Natural killer cell treated with Interleukin-12 subunit alpha and Interleukin-12 subunit beta and Interleukin-15 and Interleukin-18, amount 100 ng/mL, for 72 hours (primary cell): ENCODE measurements around the gene MS4A6A. TPM values are rescaled to one million over a fixed set of nuclear protein-coding genes. Genes with fewer than 3 reads are reported as not detected.
A peak's percentile ranks its signal among the peaks of the same experiment; 100 is the strongest.
"Not testable (repeated sequence)": the region's sequence is repeated elsewhere in the genome, so short reads cannot be mapped to it uniquely, and the experiment has no call there.

Source experiments
- ATAC-seq, 2 donors: fragments of 150-1000 bp; cut with Tn5 transposase in 1 of 2; sonication (Bioruptor Pico), chemical (Tn5 transposase) in 1 of 2; 2 replicates each; pipeline ENCODE4 v1.10.0; 2021
- DNase-seq: peaks from one replicate; pipeline ENCODE4 v3.0.0; 2022; ENCODE audit warnings: low spot score
- H3K27ac Mint-ChIP-seq, 2 donors: 1 replicate in 1 of 2; 2 replicates in 1 of 2; pipeline ENCODE4 v1.8.0; 2022; ENCODE audit warnings: mixed read lengths in 2 of 2, mild to moderate bottlenecking in 1 of 2, moderate library complexity in 1 of 2
- H3K27me3 Mint-ChIP-seq, 2 donors: 1 replicate in 1 of 2; 2 replicates in 1 of 2; pipeline ENCODE4 v1.8.0; 2022; ENCODE audit warnings: mixed read lengths in 2 of 2
- H3K36me3 Mint-ChIP-seq: one replicate; pipeline ENCODE4 v1.8.0; 2022; ENCODE audit warnings: mixed read lengths
- H3K4me1 Mint-ChIP-seq, 2 donors: 1 replicate in 1 of 2; 2 replicates in 1 of 2; pipeline ENCODE4 v1.8.0; 2022; ENCODE audit warnings: low read depth in 2 of 2, mixed read lengths in 2 of 2, mild to moderate bottlenecking in 1 of 2
- H3K4me3 Mint-ChIP-seq: one replicate; pipeline ENCODE4 v1.8.0; 2022; ENCODE audit warnings: mixed read lengths
- H3K9me3 Mint-ChIP-seq: 2 replicates; pipeline ENCODE4 v1.8.0; 2022; ENCODE audit warnings: mixed read lengths
- total RNA-seq, 2 donors: library from RNA; stranded (reverse); gene quantifications; one replicate each; pipeline ENCODE4 v1.2.3, GENCODE V29; 2022

Gene MS4A6A
- total RNA-seq, 2 donors from 2014 or later = not detected

GRCh38 chr11:60195923-60196368 lies 13.1 kb upstream of the MS4A6A start:
- ATAC-seq (no peak), DNase-seq (no peak)
- Mint-ChIP-seq H3K27ac (no peak overlapping the region), H3K4me3 (no peak overlapping the region), H3K27me3 (peaks cover 19 to 40% of the 10 kb centered on the region in 2 donors), H3K36me3 (no peaks in the 10 kb centered on the region), H3K4me1 (peaks cover 0 to 3% of the 10 kb centered on the region in 2 donors), H3K9me3 (no peaks in the 10 kb centered on the region)

GRCh38 chr11:60194511-60194910 lies 11.6 kb upstream of the MS4A6A start:
- Mint-ChIP-seq H3K9me3 (no peaks in the 10 kb centered on the region), H3K27ac (no peak overlapping the region), H3K4me1 (peaks cover 0 to 3% of the 10 kb centered on the region in 2 donors), H3K36me3 (no peaks in the 10 kb centered on the region), H3K4me3 (no peak overlapping the region), H3K27me3 (peaks cover 19 to 40% of the 10 kb centered on the region in 2 donors)
- DNase-seq (no peak), ATAC-seq (no peak)

GRCh38 chr11:60193687-60194433 lies 11.0 kb upstream of the MS4A6A start:
- peaks cover 0 to 3% of the 10 kb centered on the region in 2 donors for H3K4me1 Mint-ChIP-seq
- H3K27me3 Mint-ChIP-seq = peaks cover 19 to 43% of the 10 kb centered on the region in 2 donors
- H3K4me3 Mint-ChIP-seq = no peak overlapping the region

GRCh38 chr11:60192564-60192963 lies 9.7 kb upstream of the MS4A6A start:
- not testable (repeated sequence) for ATAC-seq, DNase-seq, H3K4me3 Mint-ChIP-seq

More at GRCh38 chr11:60193687-60194433, 11.0 kb upstream of the MS4A6A start:
- DNase-seq (peak; percentile 62), ATAC-seq (peak; percentile 64 to 76)
- H3K9me3 Mint-ChIP-seq = no peaks in the 10 kb centered on the region
- no peaks in the 10 kb centered on the region for H3K36me3 Mint-ChIP-seq
- H3K27ac Mint-ChIP-seq = no peak overlapping the region

GRCh38 chr11:60188481-60188880 lies 5.6 kb upstream of the MS4A6A start:
- DNase-seq, H3K4me3 Mint-ChIP-seq, H3K9me3 Mint-ChIP-seq, ATAC-seq, H3K4me1 Mint-ChIP-seq, H3K27ac Mint-ChIP-seq, H3K36me3 Mint-ChIP-seq: not testable (repeated sequence)
- peaks cover 5 to 19% of the 10 kb centered on the region in 2 donors for H3K27me3 Mint-ChIP-seq

More at GRCh38 chr11:60192564-60192963, 9.7 kb upstream of the MS4A6A start:
- not testable (repeated sequence) for H3K27ac Mint-ChIP-seq, H3K9me3 Mint-ChIP-seq, H3K36me3 Mint-ChIP-seq, H3K4me1 Mint-ChIP-seq
- H3K27me3 Mint-ChIP-seq = peaks cover 11 to 35% of the 10 kb centered on the region in 2 donors

GRCh38 chr11:60186128-60186527 lies 3.2 kb upstream of the MS4A6A start:
- ATAC-seq, H3K4me3 Mint-ChIP-seq, H3K27ac Mint-ChIP-seq, H3K36me3 Mint-ChIP-seq, H3K4me1 Mint-ChIP-seq, DNase-seq, H3K9me3 Mint-ChIP-seq: not testable (repeated sequence)
- peaks cover 14 to 15% of the 10 kb centered on the region in 2 donors for H3K27me3 Mint-ChIP-seq

- not testable (repeated sequence) for H3K36me3 Mint-ChIP-seq, H3K27ac Mint-ChIP-seq
Measured at GRCh38 chr11:60185512-60185827, 2.6 kb upstream of the MS4A6A start.

GRCh38 chr11:60184824-60185511 lies 2.1 kb upstream of the MS4A6A start:
- Mint-ChIP-seq H3K4me3 (no peak overlapping the region), H3K9me3 (no peaks in the 10 kb centered on the region), H3K27ac (no peak overlapping the region), H3K36me3 (no peaks in the 10 kb centered on the region), H3K27me3 (peaks cover 18 to 21% of the 10 kb centered on the region in 2 donors), H3K4me1 (no peaks in the 10 kb centered on the region)
- no peak for ATAC-seq
- no peak for DNase-seq

More at GRCh38 chr11:60185512-60185827, 2.6 kb upstream of the MS4A6A start:
- H3K9me3 Mint-ChIP-seq, H3K4me1 Mint-ChIP-seq, H3K4me3 Mint-ChIP-seq, DNase-seq, ATAC-seq: not testable (repeated sequence)
- H3K27me3 Mint-ChIP-seq = peaks cover 18 to 20% of the 10 kb centered on the region in 2 donors

GRCh38 chr11:60183591-60184205 lies 815 bp upstream of the MS4A6A start:
- peaks cover 22 to 24% of the 10 kb centered on the region in 2 donors for H3K27me3 Mint-ChIP-seq
- no peaks in the 10 kb centered on the region for H3K9me3 Mint-ChIP-seq
- H3K4me1 Mint-ChIP-seq = no peaks in the 10 kb centered on the region
- H3K27ac Mint-ChIP-seq = no peak overlapping the region
- no peak overlapping the region for H3K4me3 Mint-ChIP-seq
- no peaks in the 10 kb centered on the region for H3K36me3 Mint-ChIP-seq
- DNase-seq (no peak), ATAC-seq (no peak)

GRCh38 chr11:60175860-60176275 lies 7.0 kb downstream of the MS4A6A start:
- no peak overlapping the region for H3K4me3 Mint-ChIP-seq
- no peaks in the 10 kb centered on the region for H3K9me3 Mint-ChIP-seq
- no peak overlapping the region for H3K27ac Mint-ChIP-seq
- DNase-seq = no peak
- peaks cover 19 to 20% of the 10 kb centered on the region in 2 donors for H3K27me3 Mint-ChIP-seq
- H3K4me1 Mint-ChIP-seq = peaks cover 6 to 8% of the 10 kb centered on the region in 2 donors
- ATAC-seq = no peak
- no peaks in the 10 kb centered on the region for H3K36me3 Mint-ChIP-seq

- peaks cover 10 to 14% of the 10 kb centered on the region in 2 donors for H3K27me3 Mint-ChIP-seq
- no peak for DNase-seq
- no peaks in the 10 kb centered on the region for H3K9me3 Mint-ChIP-seq
Measured at GRCh38 chr11:60172011-60172410, 10.9 kb downstream of the MS4A6A start.

GRCh38 chr11:60170566-60170965 lies 12.3 kb downstream of the MS4A6A start:
- Mint-ChIP-seq H3K4me3 (no peak overlapping the region), H3K36me3 (no peaks in the 10 kb centered on the region), H3K9me3 (no peaks in the 10 kb centered on the region), H3K27me3 (peaks cover 10 to 14% of the 10 kb centered on the region in 2 donors), H3K27ac (no peak overlapping the region), H3K4me1 (peaks cover under 1 to 3% of the 10 kb centered on the region in 2 donors)
- ATAC-seq (no peak), DNase-seq (no peak)

More at GRCh38 chr11:60172011-60172410, 10.9 kb downstream of the MS4A6A start:
- Mint-ChIP-seq H3K4me3 (no peak overlapping the region), H3K27ac (no peak overlapping the region), H3K36me3 (no peaks in the 10 kb centered on the region), H3K4me1 (peaks cover 8% of the 10 kb centered on the region in 2 donors)
- ATAC-seq = no peak

GRCh38 chr11:60169264-60169915 lies 13.5 kb downstream of the MS4A6A start:
- peaks cover 2 to 9% of the 10 kb centered on the region in 2 donors for H3K27me3 Mint-ChIP-seq
- H3K9me3 Mint-ChIP-seq = no peaks in the 10 kb centered on the region
- no peak overlapping the region for H3K27ac Mint-ChIP-seq
- no peak overlapping the region for H3K4me3 Mint-ChIP-seq
- peaks cover 0 to 2% of the 10 kb centered on the region in 2 donors for H3K4me1 Mint-ChIP-seq
- no peak for DNase-seq
- ATAC-seq = no peak
- no peaks in the 10 kb centered on the region for H3K36me3 Mint-ChIP-seq
